GM19023 (cell line): ENCODE results near the gene SLC6A1.

Experiments
- ATAC-seq: cut with Tn5 transposase; IDR thresholded peaks from one replicate; pipeline ENCODE4 v1.9.1; 2021; ENCODE audit warnings: mild to moderate bottlenecking, moderate library complexity; ENCODE audit not compliant: unreplicated experiment

The SLC6A1 gene

DNA sequence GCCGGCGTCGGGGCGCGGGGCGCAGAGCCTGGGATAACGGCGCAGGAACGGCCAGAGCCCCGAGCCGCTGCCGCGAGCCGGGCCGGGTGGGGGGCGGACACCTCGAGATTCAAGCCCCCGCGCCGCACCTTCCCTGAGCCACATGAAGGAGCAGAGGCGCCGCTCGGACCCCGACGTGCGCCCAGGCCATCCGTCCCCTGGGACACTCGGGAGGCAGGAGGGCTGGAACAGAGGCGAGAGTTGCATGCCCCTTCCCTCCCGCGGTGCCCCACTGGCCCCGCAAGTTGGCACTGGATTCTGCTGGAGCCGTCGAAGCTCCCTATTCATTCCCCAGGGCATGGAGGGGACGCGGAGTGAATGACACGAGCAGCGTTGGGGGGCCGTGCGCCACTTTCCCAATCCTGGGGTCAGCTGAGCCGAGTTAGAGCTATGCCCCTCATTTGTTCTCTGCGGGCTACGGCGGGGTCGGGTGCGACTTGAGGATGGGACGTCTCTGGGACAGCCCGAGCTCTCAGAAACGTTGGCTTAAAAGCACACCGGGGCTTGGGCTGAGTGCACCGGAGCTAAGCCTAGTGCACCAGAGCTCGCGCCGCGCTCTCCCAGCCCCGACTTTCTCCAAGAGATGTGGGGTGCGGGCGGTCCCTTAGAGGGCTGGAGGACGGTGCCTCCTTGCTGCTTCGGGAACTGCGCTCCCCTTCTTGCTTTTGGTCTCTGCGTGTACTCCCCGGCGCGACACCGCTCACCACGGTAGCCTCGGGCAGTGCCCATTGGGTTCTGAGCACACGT lies 588 bp downstream of the SLC6A1 start:
- ATAC-seq: no peak

DNA sequence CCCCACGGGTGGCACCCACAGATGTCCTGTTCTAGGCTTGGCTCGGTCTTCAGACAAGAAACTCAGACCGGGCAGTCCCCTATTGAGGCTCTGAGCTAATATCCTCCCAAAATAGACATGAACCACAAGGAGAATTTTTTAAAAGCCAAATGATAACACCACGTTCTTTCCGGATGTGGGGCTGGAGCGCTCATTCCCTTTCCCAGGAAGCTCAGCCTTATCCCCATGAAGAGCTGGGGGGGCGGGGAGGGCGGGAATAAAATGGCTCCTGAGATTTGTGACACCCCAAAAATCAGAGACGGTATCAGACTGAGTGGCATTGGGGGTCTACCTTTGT lies 1.1 kb downstream of the SLC6A1 start:
- no peak for ATAC-seq

DNA sequence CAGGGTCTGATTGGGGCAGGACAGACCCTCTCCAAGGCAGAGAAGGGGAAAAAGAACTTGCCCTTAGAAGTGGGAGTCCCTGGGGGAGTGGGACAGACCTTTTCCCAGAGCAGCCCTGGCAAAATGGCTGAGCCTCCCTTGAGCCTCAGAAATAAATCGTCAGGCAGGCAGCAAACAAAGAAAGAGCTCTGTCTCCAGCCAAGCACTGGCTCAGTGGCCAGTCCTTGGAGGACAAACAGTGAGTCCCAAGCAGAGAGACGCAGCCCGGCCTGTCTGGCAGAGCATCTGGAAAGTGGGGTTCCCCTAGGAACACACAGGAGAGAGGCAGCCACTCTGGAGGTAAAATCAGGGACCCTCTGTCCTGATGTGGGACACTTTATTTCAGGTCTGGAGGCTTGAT lies 1.8 kb downstream of the SLC6A1 start:
- ATAC-seq: no peak

- ATAC-seq: no peak
These were observed 3.3 kb downstream of the SLC6A1 start for GRCh38 chr3:10995871-10996270.

GRCh38 chr3:10996345-10997013 lies 3.9 kb downstream of the SLC6A1 start:
- no peak for ATAC-seq

DNA sequence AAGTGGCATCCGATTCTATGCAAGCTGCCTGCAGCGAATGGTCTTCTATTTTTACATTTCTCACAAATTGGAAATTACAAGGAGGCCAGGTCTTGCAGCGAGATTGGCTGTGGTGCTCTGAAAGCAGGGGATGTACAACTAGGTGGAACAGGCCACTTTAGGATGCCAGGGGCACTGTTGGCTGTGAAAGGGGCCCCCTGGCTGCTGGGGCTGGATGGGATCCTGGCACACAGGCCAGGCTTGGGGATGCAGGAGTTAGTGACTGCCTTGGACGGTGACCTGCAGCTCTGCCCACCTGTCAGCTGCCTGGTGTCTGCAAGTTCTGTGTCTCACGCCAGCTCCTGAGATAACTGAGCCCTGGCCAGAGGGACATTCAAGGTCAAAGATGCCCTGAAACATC lies 4.6 kb downstream of the SLC6A1 start:
- ATAC-seq: no peak

- ATAC-seq: no peak
These were observed 6.0 kb downstream of the SLC6A1 start for GRCh38 chr3:10998542-10998941.

- no peak for ATAC-seq
These were observed 6.9 kb downstream of the SLC6A1 start for GRCh38 chr3:10999221-11000107.

DNA sequence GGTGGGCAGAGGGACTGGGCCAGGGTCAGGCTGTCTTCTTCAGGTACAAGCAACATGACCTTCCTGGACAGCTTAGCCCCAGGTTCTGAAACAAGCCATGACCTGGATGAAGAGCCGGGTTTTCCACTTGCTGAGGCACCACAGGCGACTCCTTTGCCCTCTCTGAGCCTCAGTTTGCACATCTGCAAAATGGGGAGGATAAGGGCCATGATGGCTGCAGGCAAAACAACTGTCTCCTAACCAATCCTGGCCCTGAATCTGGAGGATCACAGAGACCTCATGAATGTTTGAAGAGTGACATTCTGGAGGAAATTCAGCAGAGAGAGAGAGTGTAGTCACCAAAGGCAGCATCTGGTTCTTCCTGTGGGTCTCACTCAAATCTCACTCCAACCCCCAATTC lies 8.0 kb downstream of the SLC6A1 start:
- no peak for ATAC-seq

- no peak for ATAC-seq
These were observed 8.6 kb downstream of the SLC6A1 start for GRCh38 chr3:11001020-11001657.

DNA sequence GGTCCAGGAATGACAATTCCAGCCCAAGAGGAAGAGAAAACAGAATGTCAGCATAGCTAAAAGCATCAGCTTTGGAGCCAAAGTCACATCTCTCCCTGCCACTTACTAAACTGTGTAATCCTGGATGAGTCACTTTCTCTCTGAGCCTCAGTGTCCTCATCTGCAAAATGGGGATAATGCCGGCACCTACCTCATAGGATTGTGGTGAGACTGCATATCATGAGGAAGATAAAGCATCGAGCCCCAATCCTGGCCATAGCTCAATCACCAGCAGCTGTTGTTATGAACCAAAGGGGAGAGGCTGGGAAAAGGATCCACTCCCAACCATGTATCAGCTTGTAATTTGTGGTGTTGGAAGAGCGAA lies 9.1 kb downstream of the SLC6A1 start:
- ATAC-seq: no peak

DNA sequence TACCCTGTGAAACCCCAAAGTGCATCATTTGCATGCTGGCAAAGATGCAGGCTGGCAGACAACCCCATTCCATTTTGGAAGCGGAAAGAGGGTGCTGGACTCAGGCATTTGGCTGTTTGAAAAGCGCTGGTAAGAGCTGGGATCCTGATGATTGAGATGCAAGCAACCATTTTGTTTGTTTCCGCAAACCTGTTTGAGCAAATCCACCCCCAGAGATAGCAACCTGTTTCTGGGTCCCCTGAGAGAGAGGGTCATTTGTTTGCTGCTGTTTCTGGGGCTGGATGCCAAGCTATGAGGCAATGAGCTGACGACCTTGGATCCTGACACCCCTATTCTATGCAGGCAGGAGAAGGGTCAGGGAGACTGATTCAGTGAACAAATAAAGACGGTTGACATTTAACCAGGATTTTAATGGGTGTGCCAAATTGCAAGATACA lies 9.8 kb downstream of the SLC6A1 start:
- no peak for ATAC-seq

- ATAC-seq: no peak
These were observed 12.0 kb downstream of the SLC6A1 start for GRCh38 chr3:11004563-11004962.

DNA sequence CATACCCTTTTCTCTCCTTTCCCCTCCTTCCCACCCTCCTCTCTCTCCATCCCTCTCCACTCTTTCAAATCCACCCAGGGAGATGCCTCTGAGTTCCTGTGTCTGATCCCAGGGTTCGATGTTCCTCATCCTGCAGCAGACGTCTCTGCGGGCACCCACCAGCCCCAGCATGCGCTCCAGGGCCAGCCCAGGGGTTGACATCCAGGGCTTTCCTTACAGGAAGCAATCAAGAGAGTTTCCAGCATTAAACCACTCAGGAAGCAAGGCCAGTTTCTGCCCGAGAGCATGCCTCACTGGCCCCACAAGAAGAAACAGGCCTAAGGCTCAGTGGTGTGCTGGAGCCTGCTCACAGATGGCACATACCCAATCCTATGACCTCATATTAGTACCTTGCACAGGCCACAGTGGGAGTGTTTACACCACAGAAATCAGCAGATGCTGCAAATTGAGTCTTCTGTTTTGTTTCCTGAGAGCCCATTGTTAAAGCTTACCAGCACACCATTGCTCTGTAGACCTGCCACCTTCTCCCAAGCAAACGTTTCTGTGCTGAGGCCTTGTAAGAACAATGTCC lies 13.2 kb downstream of the SLC6A1 start:
- no peak for ATAC-seq

DNA sequence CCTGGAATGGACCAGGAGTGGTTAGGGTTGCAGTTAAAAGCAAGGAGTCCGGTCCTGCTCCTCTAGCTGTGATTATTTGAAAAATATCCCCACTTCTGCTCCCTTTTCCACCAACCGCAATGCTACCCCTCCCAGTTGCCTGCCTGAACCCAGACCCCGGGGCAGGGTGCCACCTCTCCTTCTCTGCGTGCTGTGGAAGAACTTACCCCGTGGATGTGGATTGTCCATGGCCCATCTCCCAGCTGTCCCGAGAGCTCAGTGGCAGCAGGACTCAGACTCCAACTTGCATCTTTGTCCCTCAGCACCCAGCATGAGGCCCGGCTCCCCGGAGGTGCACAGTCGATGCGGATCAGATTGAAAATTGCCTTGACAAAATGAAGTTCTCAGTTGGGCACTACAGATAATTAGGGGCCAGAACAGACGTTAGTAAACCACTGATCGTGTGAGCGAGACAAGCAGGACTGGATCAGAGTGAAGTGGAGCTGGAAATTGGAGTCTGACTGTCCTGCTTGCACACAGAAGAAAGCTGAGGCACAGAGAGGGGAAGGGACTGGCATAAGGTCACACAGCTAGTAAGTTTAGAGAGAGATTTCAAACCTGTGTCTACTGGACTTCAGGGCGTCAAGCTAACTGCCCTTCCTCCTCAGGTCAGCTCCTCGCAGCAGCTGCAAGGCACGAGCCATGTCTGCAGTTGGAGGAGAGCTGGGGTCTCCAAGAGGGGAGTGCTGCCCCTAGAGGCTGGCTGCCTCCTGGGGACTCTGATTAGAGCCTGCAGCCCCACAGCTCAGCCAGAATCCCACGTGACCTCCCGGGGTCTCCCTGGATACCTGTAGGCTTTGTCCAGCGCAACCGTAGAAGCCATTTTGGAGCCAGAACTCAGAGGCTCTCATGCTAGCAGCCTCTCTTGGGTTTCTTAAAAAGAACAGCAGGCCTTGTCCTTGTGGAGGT lies 14.7 kb downstream of the SLC6A1 start:
- ATAC-seq: no peak

- ATAC-seq: no peak
These were observed 17.4 kb downstream of the SLC6A1 start for GRCh38 chr3:11009898-11010297.

GRCh38 chr3:11010426-11011165 lies 18.0 kb downstream of the SLC6A1 start:
- no peak for ATAC-seq

GRCh38 chr3:11014253-11014652 lies 21.7 kb downstream of the SLC6A1 start:
- ATAC-seq: no peak

GRCh38 chr3:11014752-11015151 lies 22.2 kb downstream of the SLC6A1 start:
- no peak for ATAC-seq
